ENCODE data around the gene UBE3C.
"Not testable (repeated sequence)": the region's sequence is repeated elsewhere in the genome, so short reads cannot be mapped to it uniquely, and the experiment has no call there.

DNA sequence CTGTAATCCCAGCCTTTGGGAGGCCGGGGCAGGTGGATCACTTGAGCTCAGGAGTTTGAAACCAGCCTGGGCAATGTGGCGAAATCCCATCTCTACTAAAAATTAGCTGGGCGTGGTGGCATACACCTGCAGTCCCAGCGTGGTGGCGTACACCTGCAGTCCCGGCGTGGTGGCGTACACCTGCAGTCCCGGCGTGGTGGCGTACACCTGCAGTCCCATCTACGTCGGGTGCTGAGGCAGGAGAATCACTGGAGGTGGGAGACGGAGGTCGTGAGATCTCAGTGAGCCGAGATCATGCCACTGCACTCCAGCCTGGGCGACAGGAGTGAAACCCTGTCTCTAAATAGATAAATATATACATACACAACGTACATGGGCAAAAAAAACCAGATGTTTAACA, 116.1 kb downstream of the UBE3C start:
- TF ChIP-seq, protein P1, sequence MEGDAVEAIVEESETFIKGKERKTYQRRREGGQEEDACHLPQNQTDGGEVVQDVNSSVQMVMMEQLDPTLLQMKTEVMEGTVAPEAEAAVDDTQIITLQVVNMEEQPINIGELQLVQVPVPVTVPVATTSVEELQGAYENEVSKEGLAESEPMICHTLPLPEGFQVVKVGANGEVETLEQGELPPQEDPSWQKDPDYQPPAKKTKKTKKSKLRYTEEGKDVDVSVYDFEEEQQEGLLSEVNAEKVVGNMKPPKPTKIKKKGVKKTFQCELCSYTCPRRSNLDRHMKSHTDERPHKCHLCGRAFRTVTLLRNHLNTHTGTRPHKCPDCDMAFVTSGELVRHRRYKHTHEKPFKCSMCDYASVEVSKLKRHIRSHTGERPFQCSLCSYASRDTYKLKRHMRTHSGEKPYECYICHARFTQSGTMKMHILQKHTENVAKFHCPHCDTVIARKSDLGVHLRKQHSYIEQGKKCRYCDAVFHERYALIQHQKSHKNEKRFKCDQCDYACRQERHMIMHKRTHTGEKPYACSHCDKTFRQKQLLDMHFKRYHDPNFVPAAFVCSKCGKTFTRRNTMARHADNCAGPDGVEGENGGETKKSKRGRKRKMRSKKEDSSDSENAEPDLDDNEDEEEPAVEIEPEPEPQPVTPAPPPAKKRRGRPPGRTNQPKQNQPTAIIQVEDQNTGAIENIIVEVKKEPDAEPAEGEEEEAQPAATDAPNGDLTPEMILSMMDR (IDR thresholded peaks at IDR 0.05; ENCODE audit: low read length) = not testable (repeated sequence)
- not testable (repeated sequence) for TF ChIP-seq EZH2 (IDR thresholded peaks at IDR 0.05; ENCODE audit: borderline replicate concordance, low read length)

Measured in OCI-LY1 (cell line).